GM19372 (cell line): ENCODE results near the gene CCDC63.

ENCODE experiments used
- ATAC-seq: cut with Tn5 transposase; IDR thresholded peaks from one replicate; pipeline ENCODE4 v1.9.1; 2021; ENCODE audit warnings: mild to moderate bottlenecking, low read depth, moderate library complexity; ENCODE audit not compliant: unreplicated experiment

CCDC63 gene

DNA sequence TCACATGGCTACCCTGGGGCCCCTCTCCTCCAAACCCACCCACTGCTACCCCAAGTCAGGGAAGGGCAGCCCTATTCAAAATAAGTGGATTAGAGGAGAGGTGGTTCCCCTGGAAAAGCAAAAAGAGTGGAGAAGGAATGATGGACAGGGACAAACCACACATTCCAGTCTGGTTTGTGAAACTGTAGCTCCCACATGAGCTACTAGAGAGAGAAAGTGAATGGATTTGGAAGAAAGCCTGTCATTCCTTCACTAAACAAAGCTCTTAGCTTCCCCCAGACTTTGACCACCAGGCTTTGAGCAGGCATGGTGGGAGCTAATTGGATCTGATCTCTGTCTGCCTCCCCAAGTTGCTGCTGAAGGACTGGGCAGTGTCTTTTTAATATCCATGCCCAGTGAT lies 28.0 kb downstream of the CCDC63 start:
- no peak for ATAC-seq

DNA sequence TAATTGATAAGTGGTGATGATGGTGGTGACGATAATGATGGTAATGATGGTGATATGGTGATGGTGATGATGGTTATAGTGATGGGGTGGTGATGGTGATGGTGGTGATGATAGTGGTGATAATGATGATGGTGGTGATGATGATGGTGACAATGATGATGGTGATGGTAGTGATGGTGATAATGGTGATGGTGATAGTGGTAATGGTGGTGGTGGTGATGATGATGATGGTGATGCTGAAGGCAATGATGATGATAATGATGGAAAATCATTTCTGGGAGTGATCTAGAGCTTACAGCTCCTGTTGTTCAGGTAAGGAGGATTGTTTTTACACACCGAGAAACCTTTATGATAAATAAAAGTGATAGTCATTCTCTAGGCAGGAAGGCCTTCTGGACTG lies 33.9 kb downstream of the CCDC63 start:
- no peak for ATAC-seq

DNA sequence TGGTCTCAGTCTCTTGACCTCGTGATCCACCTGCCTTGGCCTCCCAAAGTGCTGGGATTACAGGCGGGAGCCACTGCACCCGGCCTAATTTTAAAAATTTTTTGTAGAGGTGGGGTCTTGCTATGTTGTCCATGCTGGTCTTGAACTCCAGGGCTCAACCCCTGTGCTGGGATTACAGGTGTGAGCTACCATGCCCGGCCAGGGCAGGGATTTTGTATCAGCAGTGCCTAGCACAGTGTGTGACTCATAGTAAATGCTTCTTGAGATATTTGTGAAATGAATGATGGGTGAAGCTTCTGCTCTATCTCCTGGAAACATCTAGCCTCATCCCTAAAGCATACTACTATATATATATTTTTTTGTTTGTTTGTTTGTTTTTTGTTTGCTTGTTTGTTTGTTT lies 36.5 kb downstream of the CCDC63 start:
- no peak for ATAC-seq

DNA sequence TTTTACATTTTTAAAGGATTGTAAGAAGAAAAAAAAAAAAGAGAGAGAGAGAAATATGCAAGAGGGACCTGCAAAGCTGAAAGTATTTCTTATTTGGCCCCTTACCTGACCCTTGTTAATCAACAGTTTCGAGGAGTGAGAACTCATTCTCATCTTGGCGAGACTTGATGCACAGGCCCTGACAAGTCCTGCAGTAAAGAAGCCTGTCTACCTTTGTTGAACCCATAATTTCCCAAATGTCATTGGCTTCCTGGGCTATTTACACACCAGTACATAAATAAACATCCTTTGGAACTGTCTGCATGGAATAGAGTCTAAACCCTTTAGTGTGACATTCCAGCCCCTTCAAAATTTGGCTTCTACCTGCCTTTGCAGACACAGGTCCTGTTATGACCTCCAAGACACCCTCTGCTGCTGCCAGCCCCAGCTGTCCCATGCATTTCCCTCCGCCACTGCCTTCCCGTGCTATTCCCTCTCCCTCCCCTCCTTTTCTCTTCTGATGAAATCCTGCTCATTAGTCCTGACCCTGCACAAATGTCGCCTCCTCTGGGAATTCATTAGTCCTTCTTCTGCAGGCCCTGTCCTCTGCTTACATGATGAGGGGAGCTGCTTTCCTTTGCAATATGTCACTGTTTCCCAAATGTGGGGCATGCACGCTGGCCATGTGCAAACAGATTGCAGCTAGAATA lies 38.5 kb downstream of the CCDC63 start:
- ATAC-seq = no peak

DNA sequence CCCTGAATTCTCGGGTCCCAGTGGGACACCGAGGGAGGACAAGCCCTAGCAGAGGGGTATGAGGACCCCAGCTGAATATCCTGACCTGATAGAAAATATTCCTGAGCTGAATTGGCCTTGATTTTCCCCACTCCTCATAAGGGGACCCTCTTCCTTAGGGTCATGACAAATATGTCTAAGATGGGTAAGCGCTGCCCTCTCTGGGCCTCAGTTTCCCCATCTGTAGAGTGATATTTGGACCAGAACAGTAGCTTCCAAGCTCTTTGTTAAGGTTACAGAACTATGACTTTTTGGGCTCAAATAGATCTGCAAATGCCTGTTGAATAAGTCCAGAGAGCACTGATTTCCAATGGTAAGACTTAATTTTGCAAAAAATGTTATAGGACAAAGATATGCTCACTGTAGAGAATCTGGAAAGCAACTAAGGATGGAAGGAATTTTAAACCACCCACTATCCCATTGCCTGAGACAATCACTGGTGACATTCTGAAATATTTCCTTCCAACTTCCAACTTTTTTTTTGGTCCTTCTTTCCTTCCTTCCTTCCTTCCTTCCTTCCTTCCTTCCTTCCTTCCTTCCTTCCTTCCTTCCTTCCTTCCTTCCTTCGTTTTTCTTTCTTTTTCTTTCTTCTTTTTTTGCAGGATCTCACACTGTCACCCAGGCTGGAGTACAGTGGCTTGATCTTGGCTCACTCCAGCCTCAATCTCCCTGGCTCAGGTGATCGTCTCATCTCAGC lies 41.6 kb downstream of the CCDC63 start:
- no peak for ATAC-seq

DNA sequence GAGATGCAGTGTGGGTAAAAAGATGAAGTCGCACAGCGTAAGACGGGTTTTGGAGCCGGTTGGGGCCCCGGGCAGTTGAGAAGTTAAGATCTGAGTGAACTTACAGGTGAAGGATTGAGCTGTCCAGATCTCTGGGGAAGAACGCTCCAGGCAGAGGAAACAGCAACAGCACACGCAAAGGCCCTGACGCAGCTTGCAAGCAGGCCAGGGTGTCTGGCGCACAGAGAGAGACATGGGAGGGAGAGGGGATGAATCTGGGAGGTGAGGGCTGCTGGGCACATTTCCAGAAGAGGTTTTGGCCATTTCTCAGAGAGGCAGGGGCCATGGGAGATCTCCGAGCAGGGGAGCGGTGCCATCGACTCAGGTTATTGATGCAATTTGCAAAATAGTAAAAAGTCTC lies 42.6 kb downstream of the CCDC63 start:
- no peak for ATAC-seq

DNA sequence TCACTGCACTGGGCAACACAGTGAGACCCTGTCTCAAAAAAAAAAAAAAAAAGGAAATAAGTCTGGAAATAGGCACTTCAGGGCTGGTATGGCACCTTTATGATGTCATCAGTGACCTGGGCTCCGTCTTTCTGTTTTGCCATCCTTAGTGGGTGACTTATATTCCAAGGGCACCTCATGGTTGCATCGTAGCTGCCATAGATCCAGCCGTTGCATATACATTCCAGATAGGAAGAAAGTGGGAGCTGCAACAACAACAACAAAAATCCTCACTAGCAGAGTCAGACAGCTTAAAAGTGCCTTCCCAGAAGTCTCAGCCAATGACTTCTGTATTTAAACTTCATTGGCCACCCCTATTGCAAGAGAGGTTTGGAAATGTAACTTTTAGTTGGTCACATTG lies 47.2 kb downstream of the CCDC63 start:
- no peak for ATAC-seq

DNA sequence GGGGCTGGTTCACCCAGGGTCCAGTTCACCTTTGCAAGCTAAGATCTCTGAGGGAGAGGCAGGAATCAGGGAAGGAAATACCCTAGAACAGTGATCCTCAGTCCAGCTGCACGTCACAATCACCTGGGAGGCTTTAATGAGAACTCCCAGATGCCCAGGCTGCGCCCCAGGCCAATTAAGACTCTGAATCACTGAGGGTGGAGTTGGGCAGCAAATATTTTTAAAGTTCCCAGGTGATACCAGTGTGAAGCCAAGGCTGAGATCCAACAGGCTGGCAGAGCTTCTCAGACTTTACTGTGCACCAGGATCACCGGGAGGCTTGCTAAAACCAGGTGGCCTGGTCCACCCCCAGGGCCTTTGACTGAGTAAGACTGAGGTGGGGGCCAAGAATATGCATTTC lies 49.8 kb downstream of the CCDC63 start:
- no peak for ATAC-seq

DNA sequence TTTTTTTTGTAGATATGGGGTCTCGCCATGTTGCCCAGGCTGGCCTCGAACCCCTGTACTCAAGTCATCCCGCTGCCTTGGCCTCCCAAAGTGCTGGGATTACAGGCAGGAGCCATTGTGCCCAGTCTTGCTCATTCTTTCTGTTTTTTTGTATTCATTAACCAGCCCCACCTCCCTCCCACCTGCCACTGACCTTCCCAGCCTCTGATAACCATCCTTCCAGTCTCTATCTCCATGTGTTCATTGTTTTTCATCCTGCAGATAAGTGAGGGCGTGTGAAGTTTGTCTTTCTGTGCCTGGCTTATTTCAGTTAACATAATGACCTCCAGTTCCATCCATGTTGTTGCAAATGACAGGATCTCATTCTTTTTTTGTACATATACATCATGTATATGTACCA lies 54.6 kb downstream of the CCDC63 start:
- no peak for ATAC-seq

DNA sequence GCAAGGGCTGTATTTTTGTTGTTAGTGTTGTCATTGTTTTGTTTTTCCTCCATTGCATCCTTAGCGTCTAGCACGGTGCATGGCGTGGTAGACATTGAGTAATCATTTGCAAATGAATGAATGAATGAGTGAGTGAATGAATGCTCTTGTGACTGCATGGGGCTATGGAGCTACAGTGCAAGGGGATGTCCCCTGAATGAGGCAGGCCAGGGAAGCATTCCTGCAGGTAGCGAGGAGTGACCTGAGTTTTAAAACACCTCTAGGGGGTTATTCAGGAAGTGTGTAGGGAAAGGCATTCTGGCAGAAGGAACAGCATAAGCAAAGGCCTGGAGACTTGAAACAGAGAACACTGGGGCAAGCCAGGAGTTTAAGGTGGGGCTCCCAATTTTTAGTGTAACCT lies 56.7 kb downstream of the CCDC63 start:
- no peak for ATAC-seq

DNA sequence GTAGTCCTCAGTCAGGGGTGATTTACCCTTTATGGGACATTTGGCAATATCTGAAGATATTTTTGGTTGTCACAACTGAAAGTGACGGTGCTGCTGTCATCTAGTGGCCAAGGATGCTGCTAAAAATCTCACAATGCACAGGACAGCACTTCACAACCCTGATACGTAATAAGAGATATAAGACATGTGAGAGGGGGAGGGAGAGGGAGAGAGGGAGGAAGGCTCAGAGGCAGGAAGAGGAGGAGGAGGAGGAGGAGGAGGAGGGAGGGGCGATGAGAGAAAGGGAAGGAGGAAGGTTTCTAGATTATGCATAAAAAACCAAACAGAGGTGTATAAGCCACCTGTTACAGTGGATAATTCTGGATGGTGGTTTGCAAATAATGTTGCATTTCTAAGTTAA lies 59.3 kb downstream of the CCDC63 start:
- no peak for ATAC-seq

DNA sequence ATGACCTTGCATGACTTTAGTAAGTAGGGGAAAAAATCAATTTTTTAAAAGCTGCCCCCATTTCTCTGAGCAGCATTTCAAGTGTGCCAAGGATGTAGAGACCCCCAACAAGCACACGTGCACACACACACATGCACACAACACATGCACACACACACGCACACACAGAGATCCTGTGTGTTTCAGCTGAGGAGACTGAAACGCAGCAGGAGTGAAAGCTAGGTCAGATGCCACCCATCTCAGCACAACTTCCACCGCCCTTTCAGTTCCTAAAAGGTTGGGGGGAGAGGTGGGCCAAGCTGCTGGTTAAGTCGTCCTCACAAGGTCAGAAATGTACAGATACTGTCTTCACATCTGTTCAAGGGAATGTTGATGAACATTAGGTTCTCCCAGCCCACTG lies 59.7 kb downstream of the CCDC63 start:
- no peak for ATAC-seq

DNA sequence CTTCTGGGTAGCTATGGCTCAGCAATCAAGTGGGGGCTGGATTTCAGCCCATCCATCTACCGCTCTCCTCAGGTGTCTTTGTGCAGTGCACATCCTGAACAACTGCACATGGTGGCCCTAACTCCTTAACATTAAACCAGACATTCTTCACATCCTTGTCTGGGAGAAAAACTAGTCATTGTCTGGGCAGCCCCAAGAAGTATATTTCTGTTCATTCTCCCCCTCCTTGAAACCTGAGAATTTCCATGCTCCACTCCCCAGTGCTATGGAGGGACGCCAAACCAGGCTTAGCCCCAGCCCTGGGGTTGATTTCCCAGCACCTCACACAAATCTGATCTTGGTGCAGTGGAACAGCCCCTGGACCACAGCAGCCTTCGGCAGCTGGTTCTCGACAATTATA lies 60.2 kb downstream of the CCDC63 start:
- no peak for ATAC-seq

DNA sequence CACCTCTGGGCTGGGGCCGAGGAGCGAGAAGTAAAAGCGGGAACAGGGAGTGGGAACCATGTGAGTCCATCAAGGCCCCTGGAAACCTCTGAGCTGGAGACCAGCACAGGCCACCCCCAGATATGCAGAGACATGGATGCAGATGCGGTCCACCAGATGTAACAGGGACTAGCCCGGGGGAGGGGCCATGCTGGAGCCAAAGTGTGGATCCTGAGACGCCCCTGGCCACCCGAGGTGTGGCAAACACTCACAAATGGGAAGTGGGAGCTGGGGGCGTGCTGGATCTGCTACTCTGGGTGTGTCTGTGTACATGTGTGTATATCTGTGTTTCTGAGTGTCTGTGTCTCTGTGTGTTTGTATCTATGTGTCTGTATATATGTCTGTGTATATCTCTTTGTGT lies 60.8 kb downstream of the CCDC63 start:
- no peak for ATAC-seq

DNA sequence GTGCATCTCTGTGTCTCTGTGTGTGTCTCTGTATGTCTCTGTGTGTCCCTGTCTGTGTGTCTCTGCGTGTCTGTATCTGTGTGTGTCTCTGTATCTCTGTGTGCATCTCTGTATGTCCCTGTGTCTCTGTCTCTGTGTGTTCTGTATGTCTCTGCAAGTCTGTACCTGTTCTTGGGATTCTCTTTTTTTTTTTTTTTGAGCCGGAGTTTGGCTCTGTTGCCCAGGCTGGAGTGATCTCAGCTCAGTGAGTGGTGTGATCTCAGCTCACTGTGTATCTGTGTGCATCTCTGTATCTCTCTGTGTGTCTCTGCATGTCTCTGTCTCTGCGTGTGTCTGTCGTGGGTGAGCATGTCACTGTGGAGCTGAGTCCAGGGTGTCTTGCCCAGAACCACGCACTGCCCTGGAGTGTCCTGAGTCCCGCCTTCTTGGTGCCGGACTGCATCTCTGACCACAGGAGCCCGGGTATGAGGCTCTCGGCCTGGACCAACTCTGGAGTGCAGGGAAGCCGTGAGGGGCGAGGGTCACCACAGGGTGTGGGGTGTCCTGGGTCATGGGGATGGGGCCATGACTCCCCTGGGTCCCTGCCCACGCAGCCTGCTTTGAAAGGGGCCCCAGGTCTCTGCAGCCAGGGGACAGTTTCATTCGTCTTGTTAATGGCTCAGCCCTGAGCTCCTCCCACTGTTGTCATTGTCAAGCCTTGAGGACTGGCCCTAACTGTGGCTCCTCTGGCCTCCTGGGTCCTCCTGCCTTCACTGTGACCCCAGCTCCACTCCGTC lies 61.8 kb downstream of the CCDC63 start:
- no peak for ATAC-seq

DNA sequence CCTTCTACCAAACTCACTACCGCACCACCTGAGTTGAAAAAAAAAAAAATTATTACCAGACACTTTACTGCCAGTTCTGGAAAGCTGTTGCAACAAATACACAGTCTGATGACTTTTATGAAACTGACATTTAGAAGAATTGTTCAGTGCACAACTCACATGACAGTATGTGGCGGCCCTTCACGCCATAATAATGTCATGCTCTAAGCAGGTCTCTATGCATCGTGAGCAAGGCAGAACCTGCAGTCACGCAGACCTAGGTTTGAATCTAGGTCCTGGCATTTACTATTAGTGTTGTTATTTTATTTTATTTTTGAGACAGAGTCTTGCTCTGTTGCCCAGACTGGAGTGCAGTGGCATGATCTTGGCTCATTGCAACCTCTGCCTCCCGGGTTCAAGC lies 65.5 kb downstream of the CCDC63 start:
- no peak for ATAC-seq

DNA sequence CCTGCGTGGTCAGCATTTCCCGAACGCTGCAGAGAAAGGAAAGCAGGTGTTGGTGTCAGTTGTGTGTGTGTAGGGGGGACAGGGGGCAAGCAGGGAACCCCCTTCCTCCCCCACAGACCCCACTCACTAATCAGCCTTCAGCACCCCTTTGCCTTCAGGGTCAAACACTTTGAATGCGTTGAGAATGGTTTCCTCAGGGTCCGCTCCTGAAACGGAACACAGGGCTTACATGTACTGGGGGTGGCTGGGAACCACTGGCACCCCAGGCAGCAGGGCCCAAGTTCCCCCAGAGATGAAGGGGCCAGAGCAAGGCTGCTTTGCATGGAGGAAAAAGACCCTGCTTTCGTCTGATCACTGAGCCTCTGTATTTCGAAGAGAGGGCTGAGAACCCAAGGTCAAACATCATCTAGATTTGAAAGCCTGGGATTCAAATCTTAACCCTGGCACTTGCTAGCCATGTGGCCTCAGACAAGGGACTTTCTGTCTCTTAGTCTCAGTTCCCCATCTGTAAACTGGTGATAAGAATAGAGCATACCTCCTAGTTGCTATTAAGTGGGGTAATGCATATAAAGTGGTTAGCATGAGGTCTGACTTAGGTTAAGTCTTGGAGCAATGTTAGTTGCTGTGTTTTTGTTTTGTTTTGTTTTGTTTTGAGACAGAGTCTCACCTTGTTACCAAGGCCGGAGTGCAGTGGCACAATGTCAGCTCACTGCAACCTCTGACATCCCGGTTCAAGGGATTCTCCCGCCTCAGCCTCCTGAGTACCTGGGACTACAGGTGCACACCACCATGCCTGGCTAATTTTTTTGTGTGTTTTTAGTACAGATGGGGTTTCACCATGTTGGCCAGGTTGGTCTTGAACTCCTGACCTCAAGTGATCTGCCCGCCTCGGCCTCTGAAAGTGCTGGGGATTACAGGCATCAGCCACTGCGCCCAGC lies 66.6 kb downstream of the CCDC63 start:
- ATAC-seq = peak; percentile 98

DNA sequence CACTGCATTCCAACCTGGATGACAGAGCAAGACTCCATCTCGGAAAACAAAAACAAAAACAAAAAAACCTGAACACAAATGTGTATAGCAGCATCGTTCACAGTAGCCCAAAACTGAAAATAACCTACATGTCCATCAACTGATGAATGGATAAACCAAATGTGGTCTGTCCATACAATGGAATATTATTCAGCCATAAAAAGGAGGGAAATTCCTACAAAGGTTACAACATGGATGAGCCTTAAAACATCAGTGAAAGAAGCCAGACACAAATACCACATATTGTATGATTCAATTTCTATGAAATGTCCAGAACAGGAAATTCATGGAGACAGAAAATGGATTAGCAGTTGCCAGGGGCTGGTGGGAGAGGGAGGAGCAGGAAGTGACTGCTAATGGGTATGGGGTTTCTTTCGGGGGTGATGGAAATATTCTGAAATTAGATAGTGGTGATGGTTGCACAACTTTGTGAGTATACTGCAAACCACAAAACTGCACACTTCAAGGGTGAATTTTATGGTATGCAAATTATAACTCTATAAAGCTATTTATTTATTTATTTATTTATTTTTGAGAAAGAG lies 69.6 kb downstream of the CCDC63 start:
- ATAC-seq = no peak

DNA sequence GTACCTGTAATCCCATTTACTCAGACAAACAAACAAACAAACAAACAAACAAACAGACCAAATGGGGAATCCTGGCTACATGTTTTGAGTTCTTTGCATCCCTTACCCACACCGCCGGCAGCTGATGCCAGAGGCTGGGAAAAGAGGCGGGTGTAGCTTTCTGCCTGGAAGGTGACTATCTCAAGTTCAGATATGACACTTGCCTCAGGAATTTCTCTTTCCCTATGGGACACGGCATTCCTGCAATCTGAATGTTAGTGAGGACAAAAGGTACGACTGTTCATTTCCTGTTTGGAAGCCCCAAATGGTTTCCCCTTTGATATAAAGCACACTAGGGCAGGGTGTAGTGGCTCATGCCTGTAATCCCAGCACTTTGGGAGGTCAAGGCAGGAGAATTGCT lies 70.7 kb downstream of the CCDC63 start:
- no peak for ATAC-seq

DNA sequence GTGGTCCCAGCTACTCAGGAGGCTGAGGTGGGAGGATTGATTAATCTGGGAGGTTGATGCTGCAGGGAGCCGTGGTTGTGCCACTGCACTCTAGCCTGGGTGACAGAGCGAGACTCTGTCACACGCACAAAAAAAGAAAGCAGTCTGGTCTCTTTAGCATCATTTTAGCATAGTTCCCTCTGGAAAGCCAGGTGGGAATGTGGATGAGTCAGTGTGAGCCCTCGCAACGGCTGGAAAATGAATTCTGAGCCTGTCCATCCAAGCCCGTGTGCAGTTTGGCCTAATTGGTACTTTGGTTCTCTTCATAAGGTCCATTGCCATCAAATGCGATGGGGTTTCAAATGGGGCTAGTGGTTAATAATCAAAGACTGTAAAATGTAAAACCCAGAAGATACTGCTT lies 71.2 kb downstream of the CCDC63 start:
- ATAC-seq = no peak
